ENCODE data around the gene ADGRG4.

DNA sequence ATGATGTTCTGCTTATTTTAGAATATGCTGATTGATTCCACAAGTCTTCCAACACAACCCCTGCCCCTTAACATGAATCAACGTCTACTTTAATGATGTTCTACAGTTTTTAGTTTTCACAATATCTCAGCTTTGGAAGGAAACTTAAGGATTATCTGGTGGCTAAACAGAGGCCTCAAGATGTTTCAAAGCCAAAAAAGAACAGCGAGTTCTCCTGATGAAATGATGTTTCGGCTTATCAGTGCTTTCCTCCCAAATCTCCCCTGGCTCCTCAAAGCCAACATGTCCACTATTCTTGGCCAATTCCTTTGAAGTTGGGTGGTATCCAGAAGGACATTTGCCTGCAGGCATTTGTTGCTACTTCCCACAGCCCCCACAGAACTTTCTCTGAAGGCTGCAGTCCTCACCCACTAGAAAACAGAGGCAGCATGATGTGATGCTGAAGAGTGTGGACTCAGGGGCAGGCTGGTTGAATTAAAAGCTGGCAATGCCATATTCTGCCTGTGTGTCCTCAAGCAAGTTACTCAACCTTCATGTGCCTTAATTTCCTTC lies 87.3 kb downstream of the ADGRG4 start:
- TF ChIP-seq CTCF (IDR thresholded peaks at IDR 0.05; ENCODE audit: low read depth, low read length, missing input control) (no peak), SP1 (IDR thresholded peaks at IDR 0.05) (no peak), EGR1 (IDR thresholded peaks at IDR 0.05; ENCODE audit: low read depth in 2 of 2) (no peak)
- TF ChIP-seq, protein P1, sequence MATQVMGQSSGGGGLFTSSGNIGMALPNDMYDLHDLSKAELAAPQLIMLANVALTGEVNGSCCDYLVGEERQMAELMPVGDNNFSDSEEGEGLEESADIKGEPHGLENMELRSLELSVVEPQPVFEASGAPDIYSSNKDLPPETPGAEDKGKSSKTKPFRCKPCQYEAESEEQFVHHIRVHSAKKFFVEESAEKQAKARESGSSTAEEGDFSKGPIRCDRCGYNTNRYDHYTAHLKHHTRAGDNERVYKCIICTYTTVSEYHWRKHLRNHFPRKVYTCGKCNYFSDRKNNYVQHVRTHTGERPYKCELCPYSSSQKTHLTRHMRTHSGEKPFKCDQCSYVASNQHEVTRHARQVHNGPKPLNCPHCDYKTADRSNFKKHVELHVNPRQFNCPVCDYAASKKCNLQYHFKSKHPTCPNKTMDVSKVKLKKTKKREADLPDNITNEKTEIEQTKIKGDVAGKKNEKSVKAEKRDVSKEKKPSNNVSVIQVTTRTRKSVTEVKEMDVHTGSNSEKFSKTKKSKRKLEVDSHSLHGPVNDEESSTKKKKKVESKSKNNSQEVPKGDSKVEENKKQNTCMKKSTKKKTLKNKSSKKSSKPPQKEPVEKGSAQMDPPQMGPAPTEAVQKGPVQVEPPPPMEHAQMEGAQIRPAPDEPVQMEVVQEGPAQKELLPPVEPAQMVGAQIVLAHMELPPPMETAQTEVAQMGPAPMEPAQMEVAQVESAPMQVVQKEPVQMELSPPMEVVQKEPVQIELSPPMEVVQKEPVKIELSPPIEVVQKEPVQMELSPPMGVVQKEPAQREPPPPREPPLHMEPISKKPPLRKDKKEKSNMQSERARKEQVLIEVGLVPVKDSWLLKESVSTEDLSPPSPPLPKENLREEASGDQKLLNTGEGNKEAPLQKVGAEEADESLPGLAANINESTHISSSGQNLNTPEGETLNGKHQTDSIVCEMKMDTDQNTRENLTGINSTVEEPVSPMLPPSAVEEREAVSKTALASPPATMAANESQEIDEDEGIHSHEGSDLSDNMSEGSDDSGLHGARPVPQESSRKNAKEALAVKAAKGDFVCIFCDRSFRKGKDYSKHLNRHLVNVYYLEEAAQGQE (IDR thresholded peaks at IDR 0.05), result no peak
- TF ChIP-seq, protein P2, sequence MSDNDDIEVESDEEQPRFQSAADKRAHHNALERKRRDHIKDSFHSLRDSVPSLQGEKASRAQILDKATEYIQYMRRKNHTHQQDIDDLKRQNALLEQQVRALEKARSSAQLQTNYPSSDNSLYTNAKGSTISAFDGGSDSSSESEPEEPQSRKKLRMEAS (IDR thresholded peaks at IDR 0.05), result no peak
